ENCODE results near the gene RNF5.
"Not testable (repeated sequence)": the region's sequence is repeated elsewhere in the genome, so short reads cannot be mapped to it uniquely, and the experiment has no call there.

Gene RNF5

GRCh38 chr6:32187009-32187709, 9.0 kb downstream of the RNF5 start:
- TF ChIP-seq CTCF (conservative IDR thresholded peaks at IDR 0.05; ENCODE audit: low read length) (no peak), EZH2phosphoT487 (IDR thresholded peaks at IDR 0.05; ENCODE audit: borderline replicate concordance) (no peak)
- H3F3A ChIP-seq (ENCODE audit: low read depth) = no peaks in the 10 kb centered on the region
- H3K36me3 ChIP-seq (ENCODE audit: insufficient read depth, low read length) = peaks cover 28% of the 10 kb centered on the region; the same call in 1 of the 2 replicates
- H2AFZ ChIP-seq (ENCODE audit: low read length) = no peak overlapping the region
- H3K9me3 ChIP-seq (ENCODE audit: insufficient read depth, low read depth, low read length) = no peaks in the 10 kb centered on the region
- H4K20me1 ChIP-seq (ENCODE audit: insufficient read depth, low read length, poor library complexity, severe bottlenecking) = peaks cover 11% of the 10 kb centered on the region
- H3K4me2 ChIP-seq (ENCODE audit: low read depth, low read length, poor library complexity, severe bottlenecking) = peak overlapping the region; percentile 99
- H3K4me1 ChIP-seq (ENCODE audit: insufficient read depth, low read length, poor library complexity, severe bottlenecking) = peaks cover 27% of the 10 kb centered on the region
- H3K4me3 ChIP-seq (ENCODE audit: low read length, poor library complexity, severe bottlenecking) = no peak overlapping the region
- no peaks in the 10 kb centered on the region for H3K9me2 ChIP-seq (replicated peaks; ENCODE audit: low read depth, low read length)
- H3K9ac ChIP-seq (ENCODE audit: low read depth, low read length, poor library complexity, severe bottlenecking) = peak overlapping the region; percentile 22
- peaks cover 57% of the 10 kb centered on the region for H3K79me2 ChIP-seq (ENCODE audit: insufficient read depth, low read length)
- no peaks in the 10 kb centered on the region for H3K27me3 ChIP-seq (ENCODE audit: insufficient read depth, low read length, poor library complexity, severe bottlenecking)

GRCh38 chr6:32187725-32188380, 9.6 kb downstream of the RNF5 start:
- not testable (repeated sequence) for H3K27me3 ChIP-seq (ENCODE audit: insufficient read depth, low read length, poor library complexity, severe bottlenecking); H3K9me2 ChIP-seq (replicated peaks; ENCODE audit: low read depth, low read length); H3F3A ChIP-seq (ENCODE audit: low read depth); H3K9me3 ChIP-seq (ENCODE audit: insufficient read depth, low read depth, low read length); H2AFZ ChIP-seq (ENCODE audit: low read length)
- H3K4me1 ChIP-seq (ENCODE audit: insufficient read depth, low read length, poor library complexity, severe bottlenecking) = peaks cover 33% of the 10 kb centered on the region
- H3K79me2 ChIP-seq (ENCODE audit: insufficient read depth, low read length) = peaks cover 64% of the 10 kb centered on the region
- peaks cover 25% of the 10 kb centered on the region; the same call in 1 of the 2 replicates for H3K36me3 ChIP-seq (ENCODE audit: insufficient read depth, low read length)
- peaks cover 11% of the 10 kb centered on the region for H4K20me1 ChIP-seq (ENCODE audit: insufficient read depth, low read length, poor library complexity, severe bottlenecking)
- H3K4me3 ChIP-seq (ENCODE audit: low read length, poor library complexity, severe bottlenecking) = peak overlapping the region; percentile 91
- peak overlapping the region; percentile 99 for H3K4me2 ChIP-seq (ENCODE audit: low read depth, low read length, poor library complexity, severe bottlenecking)
- H3K9ac ChIP-seq (ENCODE audit: low read depth, low read length, poor library complexity, severe bottlenecking) = peak overlapping the region; percentile 96

- Histone ChIP-seq H3K9ac (ENCODE audit: low read depth, low read length, poor library complexity, severe bottlenecking) (peak overlapping the region; percentile 96), H2AFZ (ENCODE audit: low read length) (no peak overlapping the region), H3F3A (ENCODE audit: low read depth) (no peaks in the 10 kb centered on the region), H4K20me1 (ENCODE audit: insufficient read depth, low read length, poor library complexity, severe bottlenecking) (peaks cover 11% of the 10 kb centered on the region), H3K4me1 (ENCODE audit: insufficient read depth, low read length, poor library complexity, severe bottlenecking) (peaks cover 40% of the 10 kb centered on the region), H3K4me2 (ENCODE audit: low read depth, low read length, poor library complexity, severe bottlenecking) (peak overlapping the region; percentile 99), H3K27me3 (ENCODE audit: insufficient read depth, low read length, poor library complexity, severe bottlenecking) (no peaks in the 10 kb centered on the region), H3K9me3 (ENCODE audit: insufficient read depth, low read depth, low read length) (no peaks in the 10 kb centered on the region), H3K9me2 (replicated peaks; ENCODE audit: low read depth, low read length) (no peaks in the 10 kb centered on the region), H3K36me3 (ENCODE audit: insufficient read depth, low read length) (peaks cover 18% of the 10 kb centered on the region; the same call in 1 of the 2 replicates), H3K79me2 (ENCODE audit: insufficient read depth, low read length) (peaks cover 70% of the 10 kb centered on the region), H3K4me3 (ENCODE audit: low read length, poor library complexity, severe bottlenecking) (peak overlapping the region; percentile 91)
- no peak for TF ChIP-seq EZH2phosphoT487 (IDR thresholded peaks at IDR 0.05; ENCODE audit: borderline replicate concordance)
- TF ChIP-seq CTCF (conservative IDR thresholded peaks at IDR 0.05; ENCODE audit: low read length) = no peak
These were observed 10.3 kb downstream of the RNF5 start for GRCh38 chr6:32188381-32189068.

All from Loucy (cell line).